Measurements from ENCODE around the gene CPEB3.

GRCh38 chr10:92180399-92180798, 110.5 kb downstream of the CPEB3 start:
- no peak for TF ChIP-seq CTCF (IDR thresholded peaks at IDR 0.05)
- no peak for TF ChIP-seq POLR2A (IDR thresholded peaks at IDR 0.05)
- TF ChIP-seq POLR2AphosphoS5 (IDR thresholded peaks at IDR 0.05), result no peak

Data from stomach (tissue), 4 donors.